CD14-positive monocyte (primary cell): ENCODE measurements around the gene HEATR1. TPM values are rescaled to one million over a fixed set of nuclear protein-coding genes. Genes with fewer than 3 reads are reported as not detected.
A peak's percentile ranks its signal among the peaks of the same experiment; 100 is the strongest.

Experiments
- DNase-seq, 3 donors: peaks; one replicate each; pipeline ENCODE4 v3.0.0-alpha.2; 2011 to 2022
- H2AFZ ChIP-seq: 2 replicates; pipeline ENCODE4 v1.6.0; 2012; ENCODE audit warnings: mild to moderate bottlenecking, low read depth, low read length, inconsistent platforms; ENCODE audit not compliant: insufficient read depth, poor library complexity, severe bottlenecking
- H3K27ac ChIP-seq, 2 donors: 1 replicate in 1 of 2; 2 replicates in 1 of 2; pipeline ENCODE4 v1.5.1; 2012 to 2013; ENCODE audit warnings: low read length in 2 of 2, control low read depth in 1 of 2, inconsistent platforms in 1 of 2, low read depth in 1 of 2, mild to moderate bottlenecking in 1 of 2
- H3K27me3 ChIP-seq, 2 donors: one replicate each; pipeline versions ENCODE4 v1.6.0 to v1.6.1; 2011 to 2013; ENCODE audit warnings: low read length in 2 of 2; ENCODE audit not compliant: control insufficient read depth in 2 of 2, insufficient read depth in 2 of 2
- H3K36me3 ChIP-seq, 2 donors: replicated peaks in 1 of 2; 1 replicate in 1 of 2; 2 replicates in 1 of 2; pipeline versions ENCODE4 v1.5.1 to v1.6.1; 2012 to 2013; ENCODE audit warnings: low read length in 2 of 2, control low read depth in 1 of 2, inconsistent platforms in 1 of 2, mild to moderate bottlenecking in 1 of 2; ENCODE audit not compliant: insufficient read depth in 2 of 2, control insufficient read depth in 1 of 2
- H3K4me1 ChIP-seq, 2 donors: 1 replicate in 1 of 2; 2 replicates in 1 of 2; pipeline versions ENCODE4 v1.5.1 to v1.6.1; 2012 to 2013; ENCODE audit warnings: low read length in 2 of 2, control low read depth in 1 of 2, inconsistent platforms in 1 of 2, mild to moderate bottlenecking in 1 of 2, moderate library complexity in 1 of 2; ENCODE audit not compliant: insufficient read depth in 2 of 2, control insufficient read depth in 1 of 2
- H3K4me2 ChIP-seq: replicated peaks from 2 replicates; pipeline ENCODE3; 2012; ENCODE audit warnings: low read length, moderate library complexity, mild to moderate bottlenecking; ENCODE audit not compliant: poor library complexity, severe bottlenecking; ENCODE audit errors: extremely low read depth
- H3K4me3 ChIP-seq, 3 experiments: fragments of 200-600 bp in 1 of 3; sonication (generic) in 1 of 3; replicated peaks in 1 of 3; 1 replicate in 2 of 3; 2 replicates in 1 of 3; pipeline ENCODE4 v1.5.1; 2011 to 2013; ENCODE audit warnings: low read length in 3 of 3, mild to moderate bottlenecking in 3 of 3, control low read depth in 2 of 3, low read depth in 2 of 3, inconsistent platforms in 1 of 3, moderate library complexity in 1 of 3
- H3K79me2 ChIP-seq: 2 replicates; pipeline ENCODE4 v1.6.0; 2012; ENCODE audit warnings: mild to moderate bottlenecking, control low read depth, inconsistent platforms, low read length, moderate library complexity; ENCODE audit not compliant: insufficient read depth
- H3K9ac ChIP-seq: 2 replicates; pipeline ENCODE4 v1.6.0; 2017; ENCODE audit warnings: low read length, mild to moderate bottlenecking; ENCODE audit not compliant: insufficient read depth, poor library complexity, severe bottlenecking
- H3K9me3 ChIP-seq, 2 donors: replicated peaks in 1 of 2; 1 replicate in 1 of 2; 2 replicates in 1 of 2; pipeline versions ENCODE4 v1.5.1 to v1.6.1; 2012 to 2013; ENCODE audit warnings: low read length in 2 of 2, control low read depth in 1 of 2; ENCODE audit not compliant: control insufficient read depth in 1 of 2, insufficient read depth in 1 of 2
- H4K20me1 ChIP-seq: 2 replicates; pipeline ENCODE4 v1.6.0; 2012; ENCODE audit warnings: mild to moderate bottlenecking, low read length, control low read depth, moderate library complexity; ENCODE audit not compliant: insufficient read depth
- H3K27ac Mint-ChIP-seq, 7 donors: one replicate each; pipeline ENCODE4 v1.8.0; 2020; ENCODE audit warnings: mild to moderate bottlenecking in 7 of 7, mixed read lengths in 7 of 7, moderate library complexity in 6 of 7, inconsistent platforms in 2 of 7
- H3K27me3 Mint-ChIP-seq, 3 donors: one replicate each; pipeline ENCODE4 v1.8.0; 2021 to 2022; ENCODE audit warnings: low read depth in 3 of 3, mild to moderate bottlenecking in 3 of 3, mixed read lengths in 3 of 3, moderate library complexity in 3 of 3, inconsistent platforms in 1 of 3
- H3K36me3 Mint-ChIP-seq, 2 donors: one replicate each; pipeline ENCODE4 v1.8.0; 2020; ENCODE audit warnings: mixed read lengths in 2 of 2, inconsistent platforms in 1 of 2, mild to moderate bottlenecking in 1 of 2
- H3K4me1 Mint-ChIP-seq: one replicate; pipeline ENCODE4 v1.8.0; 2020; ENCODE audit warnings: mild to moderate bottlenecking, mixed read lengths
- H3K4me3 Mint-ChIP-seq, 2 donors: one replicate each; pipeline ENCODE4 v1.8.0; 2020; ENCODE audit warnings: mild to moderate bottlenecking in 2 of 2, mixed read lengths in 2 of 2, moderate library complexity in 1 of 2
- H3K9me3 Mint-ChIP-seq, 7 donors: one replicate each; pipeline ENCODE4 v1.8.0; 2020 to 2022; ENCODE audit warnings: mixed read lengths in 7 of 7, mild to moderate bottlenecking in 6 of 7, moderate library complexity in 6 of 7, inconsistent platforms in 2 of 7
- CTCF ChIP-seq: fragments of 200-600 bp; IDR thresholded peaks from one replicate; pipeline ENCODE4 v1.8.0; 2022; ENCODE audit warnings: antibody characterized with exemption, mild to moderate bottlenecking
- WGBS: methylation state at CpG from one replicate; pipeline ENCODE4 v1.1.5; 2013; ENCODE audit warnings: missing lambda C conversion rate; ENCODE audit not compliant: insufficient coverage; 5-methylcytosine and 5-hydroxymethylcytosine counted together
- intact Hi-C, 2 donors: fragments of 100-400 bp; cut with micrococcal nuclease; formaldehyde crosslinking; loops; one replicate each; pipeline versions ENCODE4 v1.15.0 to v1.15.1; 2023
- polyA plus RNA-seq, 3 donors: library from polyadenylated mRNA; depleted of rRNA in 1 of 3; unstranded in 2 of 3; stranded (reverse) in 1 of 3; fragments of 300-500 nt in 2 of 3; fragments of >200 nt in 1 of 3; fragmentation: Illumina TruSeq in 2 of 3; gene quantifications; 1 replicate in 2 of 3; 2 replicates in 1 of 3; pipeline ENCODE4 v1.2.3, GENCODE V29; 2012 to 2021

The HEATR1 gene
- polyA plus RNA-seq, 3 donors: 2.8 to 4.2 (median 3.7) TPM

- H3K79me2 ChIP-seq: peaks cover 4% of the 10 kb centered on the region
- peaks cover 59% of the 10 kb centered on the region for H4K20me1 ChIP-seq
- no peak overlapping the region for H3K27ac ChIP-seq
- peaks cover 89 to 95% of the 10 kb centered on the region in 2 donors for H3K36me3 Mint-ChIP-seq
- no peak for TF ChIP-seq CTCF
- no peak overlapping the region for H3K9ac ChIP-seq
- H3K4me2 ChIP-seq: no peak overlapping the region
- H3K27me3 Mint-ChIP-seq: no peaks in the 10 kb centered on the region
- H3K4me3 Mint-ChIP-seq: no peak overlapping the region
- 86% methylated on average over 1 of the region's 4 CpGs for WGBS
- peaks cover 97 to 100% of the 10 kb centered on the region in 2 donors for H3K36me3 ChIP-seq
- H3K9me3 ChIP-seq: no peaks in the 10 kb centered on the region
- no peaks in the 10 kb centered on the region for H3K4me1 ChIP-seq
- intact Hi-C loops: no loop called here
- no peak for DNase-seq
- H3K4me3 ChIP-seq: no peak overlapping the region
- H2AFZ ChIP-seq: no peak overlapping the region
- H3K4me1 Mint-ChIP-seq: peaks cover 6% of the 10 kb centered on the region
- no peaks in the 10 kb centered on the region for H3K27me3 ChIP-seq
- peaks cover 0 to 1% (median 0%) of the 10 kb centered on the region in 7 donors for H3K9me3 Mint-ChIP-seq
- peak overlapping the region in 1 of 7 donors; percentile 11 for H3K27ac Mint-ChIP-seq
These were observed 62.6 kb downstream of the HEATR1 start for GRCh38 chr1:236541710-236542109.

- intact Hi-C loops: no loop called here
- Histone ChIP-seq H3K4me2 (no peak overlapping the region), H3K4me3 (no peak overlapping the region), H4K20me1 (peaks cover 60% of the 10 kb centered on the region), H3K9ac (no peak overlapping the region), H3K36me3 (peaks cover 97 to 100% of the 10 kb centered on the region in 2 donors), H2AFZ (no peak overlapping the region), H3K79me2 (peaks cover 12% of the 10 kb centered on the region), H3K4me1 (peaks cover 0 to 3% of the 10 kb centered on the region in 2 donors), H3K27me3 (no peaks in the 10 kb centered on the region), H3K9me3 (no peaks in the 10 kb centered on the region), H3K27ac (no peak overlapping the region)
- Mint-ChIP-seq H3K27ac (no peak overlapping the region), H3K9me3 (peaks cover 0 to 1% (median 0%) of the 10 kb centered on the region in 7 donors), H3K4me3 (no peak overlapping the region), H3K4me1 (peaks cover 13% of the 10 kb centered on the region), H3K27me3 (peaks cover 0 to 1% (median 0%) of the 10 kb centered on the region in 3 donors), H3K36me3 (peaks cover 89 to 96% of the 10 kb centered on the region in 2 donors)
- no peak for TF ChIP-seq CTCF
- no CpG with 5 or more reads among the region's 4 CpGs for WGBS
- no peak for DNase-seq
These were observed 63.4 kb downstream of the HEATR1 start for GRCh38 chr1:236540813-236541465.
